Islet precursor cell (in vitro differentiated cells): ENCODE data around the gene PLCG2.

Experiments
- DNase-seq: peaks from one replicate; pipeline ENCODE4 v3.0.0-alpha.2; 2018

Gene PLCG2

DNA sequence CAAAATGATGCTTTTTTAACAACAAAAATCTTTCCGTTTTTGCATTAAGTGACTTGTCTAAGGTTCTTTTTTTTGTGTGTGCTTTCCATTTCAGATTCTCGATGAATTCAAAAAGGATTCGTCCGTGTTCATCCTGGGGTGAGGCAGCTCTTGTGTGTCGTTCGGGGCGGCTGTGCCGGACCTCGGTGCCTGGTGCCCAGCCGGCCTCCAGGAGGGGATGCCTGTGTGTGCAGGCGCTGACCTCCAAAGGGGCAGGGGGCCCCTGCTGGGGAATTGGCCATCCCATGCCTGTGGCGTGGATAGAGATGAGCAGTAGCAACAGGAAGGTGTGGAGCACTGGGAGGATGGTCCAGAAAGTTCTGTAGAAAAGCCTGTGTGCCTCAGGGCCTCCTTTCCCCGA, 101.7 kb downstream of the PLCG2 start:
- no peak for DNase-seq

DNA sequence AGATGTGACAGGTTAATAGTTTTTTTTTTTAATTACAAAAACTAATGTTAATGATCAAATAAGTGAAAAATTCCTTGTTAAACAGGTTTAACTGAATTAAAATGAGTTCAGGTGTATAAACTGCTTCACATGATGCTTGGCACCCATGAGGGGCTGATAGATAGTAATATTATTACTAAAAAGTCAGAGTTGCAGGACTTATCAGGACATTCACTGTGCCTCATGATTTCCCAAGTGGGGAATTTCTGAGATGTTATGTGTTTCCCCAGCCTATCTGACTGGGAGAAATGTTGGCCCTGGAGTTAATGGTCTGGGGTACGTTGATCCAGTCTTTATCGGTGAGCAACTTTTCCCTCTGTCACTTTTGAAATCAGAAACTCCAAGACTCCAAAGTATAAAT, 102.1 kb downstream of the PLCG2 start:
- DNase-seq, result no peak

DNA sequence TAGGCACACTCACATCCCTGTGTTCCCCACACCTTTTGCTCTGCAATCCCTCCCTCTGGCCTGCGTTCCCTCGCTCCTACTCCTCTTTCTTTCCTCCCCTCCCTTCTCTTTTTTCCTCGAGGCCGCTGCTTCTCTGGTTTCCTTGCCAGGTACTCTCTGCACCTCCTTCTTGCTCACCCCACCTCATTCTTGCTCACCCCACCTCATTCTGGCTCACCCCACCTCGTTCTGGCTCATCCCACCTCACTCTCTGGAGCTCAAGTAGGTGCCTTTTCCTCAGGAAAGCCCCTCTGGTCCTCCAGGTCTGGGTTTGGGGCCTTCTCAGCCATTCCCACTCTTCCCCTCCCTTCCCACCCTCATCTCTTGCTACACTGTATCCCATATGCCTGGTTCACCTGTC, 103.5 kb downstream of the PLCG2 start:
- DNase-seq, result no peak

DNA sequence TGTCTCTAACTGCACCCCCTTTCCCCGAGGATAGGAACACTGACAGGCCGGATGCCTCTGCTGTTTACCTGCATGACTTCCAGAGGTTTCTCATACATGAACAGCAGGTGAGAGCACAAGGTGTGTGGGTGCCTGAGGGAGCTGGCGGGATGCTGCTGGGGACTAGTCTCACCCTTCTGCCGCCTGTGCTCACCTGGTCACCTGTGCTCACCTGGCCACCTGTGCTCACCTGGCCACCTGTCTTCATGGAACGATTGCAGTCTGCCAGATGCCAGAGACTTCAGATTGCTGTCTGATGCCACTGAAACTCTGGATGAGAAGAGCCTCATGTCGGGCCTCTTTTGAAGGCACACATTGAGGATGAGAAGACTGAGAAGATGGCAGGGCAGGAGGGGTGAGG, 104.1 kb downstream of the PLCG2 start:
- no peak for DNase-seq

DNA sequence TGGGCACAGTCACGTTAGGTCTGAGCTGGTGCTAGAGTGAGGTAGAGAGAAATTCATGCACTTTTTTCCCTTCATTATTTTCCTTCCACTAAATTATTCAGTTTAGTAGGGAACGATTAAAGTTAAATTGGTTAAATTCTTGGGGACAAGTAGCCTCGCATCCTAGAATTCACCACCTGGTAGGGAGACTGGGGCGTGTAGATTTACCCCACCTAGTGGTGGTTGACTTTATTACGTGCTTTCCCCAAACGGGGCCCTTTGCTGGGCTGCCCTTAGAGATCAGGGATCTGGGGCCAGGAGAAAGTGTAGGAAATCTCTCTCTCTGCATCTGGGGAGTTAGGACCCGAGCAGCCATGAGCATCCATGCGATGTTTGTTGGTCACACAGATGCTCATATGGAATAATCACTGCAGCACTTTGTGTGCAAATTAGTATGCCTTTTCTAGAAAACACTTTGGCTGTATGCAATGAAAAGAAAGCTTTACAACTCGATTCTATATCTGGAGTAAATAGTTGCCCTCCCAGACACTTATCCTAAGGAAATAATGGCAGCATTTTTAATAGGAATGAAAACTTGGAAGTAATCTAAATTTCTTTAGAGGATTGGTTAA, 107.0 kb downstream of the PLCG2 start:
- DNase-seq, result peak; percentile 68

DNA sequence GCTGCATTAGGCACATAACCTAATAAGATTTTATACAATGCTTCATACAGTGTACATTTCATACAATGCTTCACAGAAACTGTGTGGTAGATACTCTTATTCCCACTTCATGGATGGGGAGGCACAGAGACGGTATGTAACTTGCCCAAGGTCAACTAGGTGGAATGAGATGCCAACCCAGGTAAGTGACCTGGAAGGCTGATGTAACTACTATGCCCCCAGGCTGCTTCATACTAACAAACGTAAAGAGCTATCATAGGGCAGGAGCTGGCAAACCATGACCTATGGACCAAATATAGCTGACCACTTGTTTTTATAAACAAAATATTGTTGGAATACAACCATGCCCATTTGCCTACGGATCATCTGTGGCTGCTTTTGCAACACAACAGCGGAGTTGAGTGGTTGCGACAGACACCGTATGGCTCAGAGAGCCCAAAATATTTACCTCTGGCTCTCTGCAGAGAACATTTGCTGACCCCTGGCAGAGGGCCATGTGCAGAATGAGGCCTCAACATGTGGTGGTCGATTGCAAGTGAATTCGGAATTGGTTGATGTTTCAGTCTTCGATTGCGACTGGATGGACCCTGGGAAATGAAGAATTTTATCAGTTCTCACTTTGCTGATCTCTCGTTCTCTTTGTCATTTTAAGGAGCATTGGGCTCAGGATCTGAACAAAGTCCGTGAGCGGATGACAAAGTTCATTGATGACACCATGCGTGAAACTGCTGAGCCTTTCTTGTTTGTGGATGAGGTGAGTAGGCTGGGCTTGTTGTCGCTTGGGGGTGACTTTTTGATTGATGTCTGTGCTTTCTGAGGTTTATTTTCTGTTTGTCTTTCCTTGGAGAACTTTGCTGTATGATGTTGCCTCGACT, 109.7 kb downstream of the PLCG2 start:
- DNase-seq, result no peak

DNA sequence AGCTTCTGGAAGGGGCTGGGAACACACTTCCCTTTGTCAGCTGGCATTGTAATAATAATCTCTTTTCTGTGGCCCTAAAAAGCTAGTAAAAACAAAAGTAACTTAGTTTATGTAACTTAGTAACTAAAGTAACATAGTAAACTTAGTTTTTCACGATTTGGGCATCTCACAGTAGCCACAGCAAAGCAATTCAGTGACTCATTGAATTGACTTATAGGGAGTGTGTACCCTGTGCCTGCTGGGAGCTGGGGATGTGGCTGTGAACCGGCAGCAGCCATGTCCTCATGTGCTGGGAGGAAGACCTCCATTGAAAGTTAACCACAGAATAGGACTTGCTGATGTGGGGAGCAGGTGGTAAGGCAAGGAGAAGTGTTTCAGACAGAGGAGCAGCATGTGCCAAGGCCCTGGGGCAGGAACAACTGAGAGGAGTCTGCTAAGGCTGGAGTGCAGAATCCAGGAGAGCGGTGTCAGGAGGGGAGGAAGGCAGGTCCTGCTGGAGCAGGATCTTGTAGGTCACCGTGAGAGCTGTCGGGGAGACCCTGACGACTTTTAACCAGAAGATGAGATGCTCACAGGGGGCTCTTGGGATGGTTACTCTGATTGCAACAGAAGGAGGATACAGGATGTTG, 112.8 kb downstream of the PLCG2 start:
- DNase-seq, result no peak

DNA sequence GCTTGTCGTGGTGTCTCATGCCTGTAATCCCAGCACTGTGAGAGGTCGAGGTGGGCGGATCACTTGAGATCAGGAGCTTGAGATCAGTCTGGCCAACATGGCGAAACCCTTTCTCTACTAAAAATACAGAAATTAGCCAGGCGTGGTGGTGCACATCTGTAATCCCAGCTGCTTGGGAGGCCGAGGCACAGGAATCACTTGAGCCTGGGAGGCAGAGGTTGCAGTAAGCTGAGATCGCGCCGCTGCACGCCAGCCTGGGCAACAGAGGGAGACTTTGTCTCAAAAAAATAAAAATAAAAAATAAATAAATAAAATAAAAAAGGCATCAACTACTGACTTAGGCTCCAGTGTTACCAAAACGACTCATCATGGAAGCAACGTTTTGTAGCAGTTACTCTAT, 115.5 kb downstream of the PLCG2 start:
- no peak for DNase-seq

DNA sequence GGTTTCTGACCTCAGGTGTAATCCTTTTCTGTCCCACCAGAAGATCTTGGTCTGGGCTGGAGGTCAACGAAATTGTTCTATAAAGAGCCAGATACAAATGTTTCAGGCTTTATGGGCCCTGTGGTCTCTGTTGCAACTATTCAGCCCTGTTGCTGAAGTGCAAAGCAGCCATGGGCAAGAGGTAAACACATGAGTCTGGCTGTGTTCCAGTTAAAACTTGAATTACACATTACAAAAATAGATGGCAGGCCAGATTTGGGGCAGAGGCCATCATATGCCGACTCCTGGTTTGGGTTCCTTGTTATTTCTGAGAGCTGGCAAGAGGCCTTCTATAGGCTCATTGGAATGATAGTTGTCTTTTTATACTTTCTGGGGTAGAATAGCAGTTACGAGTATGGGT, 117.8 kb downstream of the PLCG2 start:
- no peak for DNase-seq

DNA sequence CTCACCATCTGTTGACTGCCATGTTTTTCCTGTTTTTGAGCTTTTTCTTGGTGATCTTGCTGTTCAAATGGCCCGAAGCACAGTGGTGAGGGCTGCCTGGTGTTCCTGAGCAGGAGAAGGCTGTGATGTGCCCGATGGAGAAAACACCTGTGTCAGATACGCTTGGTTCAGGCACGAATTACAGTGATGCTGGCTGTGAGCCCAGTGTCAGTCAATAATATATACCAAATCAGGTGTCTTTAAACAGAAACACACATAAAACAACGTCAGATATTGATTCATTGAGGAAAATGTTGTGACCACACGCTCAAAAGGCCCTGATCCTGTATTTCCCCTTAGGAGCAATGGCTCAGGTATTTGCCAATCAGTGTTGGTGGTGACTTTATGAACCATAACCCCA, 120.5 kb downstream of the PLCG2 start:
- DNase-seq, result no peak

DNA sequence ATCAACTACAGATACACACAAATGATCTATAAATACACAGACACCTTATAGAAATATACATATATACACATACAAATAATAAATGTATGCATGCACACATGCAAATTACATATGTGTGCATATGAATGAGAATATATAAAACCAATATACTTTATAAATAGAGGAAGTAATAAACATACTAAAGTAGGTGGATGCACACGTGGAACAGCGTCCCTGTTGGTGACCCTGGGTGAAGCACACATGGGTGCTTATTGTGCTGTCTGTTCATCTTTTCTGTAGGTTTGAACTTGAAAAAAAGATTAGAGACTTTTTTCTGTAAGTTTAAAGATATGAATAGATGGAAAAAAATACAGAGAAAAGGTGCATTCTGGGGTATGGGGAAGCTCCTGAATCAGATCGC, 120.9 kb downstream of the PLCG2 start:
- DNase-seq, result no peak

DNA sequence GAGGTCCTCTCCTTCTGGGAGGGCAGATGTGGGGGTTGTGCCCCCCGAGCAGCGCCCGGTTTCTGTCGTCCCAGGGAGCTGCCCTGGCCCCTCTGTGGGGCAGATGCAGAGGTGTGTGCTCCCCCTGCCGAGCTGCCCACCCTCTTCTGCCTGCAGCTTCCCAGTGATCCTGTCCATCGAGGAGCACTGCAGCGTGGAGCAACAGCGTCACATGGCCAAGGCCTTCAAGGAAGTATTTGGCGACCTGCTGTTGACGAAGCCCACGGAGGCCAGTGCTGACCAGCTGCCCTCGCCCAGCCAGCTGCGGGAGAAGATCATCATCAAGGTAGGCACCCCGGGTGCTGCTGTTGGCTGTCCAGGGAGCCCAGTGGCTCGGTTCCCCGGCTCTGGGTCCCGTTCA, 121.4 kb downstream of the PLCG2 start:
- no peak for DNase-seq

DNA sequence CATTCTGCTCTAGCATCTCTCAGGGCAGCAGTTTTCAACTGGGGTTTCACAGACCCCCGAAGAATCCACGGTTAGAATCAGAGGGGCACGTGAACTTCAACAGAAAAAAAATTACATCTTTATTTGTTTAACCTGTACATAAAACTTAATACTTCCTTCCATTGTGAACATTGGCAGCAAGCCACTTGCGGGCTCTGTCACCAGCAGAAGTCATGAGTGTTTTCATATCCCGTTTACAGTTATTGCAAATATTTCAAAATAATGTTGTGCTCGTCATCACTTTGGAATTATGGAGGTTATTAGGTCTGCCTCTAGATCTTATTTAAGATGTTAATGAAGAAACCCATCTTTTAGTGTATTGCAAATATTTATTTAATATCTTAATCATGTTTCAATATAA, 122.4 kb downstream of the PLCG2 start:
- DNase-seq, result no peak

DNA sequence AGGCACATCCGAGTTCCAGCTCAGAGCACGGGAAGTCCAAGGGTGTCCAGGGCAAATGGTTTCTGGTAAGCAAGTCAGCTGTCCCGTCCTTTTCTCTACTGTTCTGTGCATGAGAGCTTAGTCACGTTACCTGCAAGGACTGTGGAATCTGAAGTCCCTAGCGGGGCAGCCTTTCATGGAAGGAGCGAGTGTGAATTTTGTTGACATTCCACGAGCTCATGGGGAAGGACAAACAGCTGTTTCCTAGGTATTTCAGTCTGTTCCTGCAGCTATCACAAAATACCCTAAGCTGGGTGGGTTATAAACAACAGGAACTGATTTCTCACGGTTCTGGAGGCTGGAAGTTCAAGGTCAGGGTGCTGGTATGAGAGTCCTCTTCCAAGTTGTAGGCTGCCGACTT, 122.9 kb downstream of the PLCG2 start:
- no peak for DNase-seq

DNA sequence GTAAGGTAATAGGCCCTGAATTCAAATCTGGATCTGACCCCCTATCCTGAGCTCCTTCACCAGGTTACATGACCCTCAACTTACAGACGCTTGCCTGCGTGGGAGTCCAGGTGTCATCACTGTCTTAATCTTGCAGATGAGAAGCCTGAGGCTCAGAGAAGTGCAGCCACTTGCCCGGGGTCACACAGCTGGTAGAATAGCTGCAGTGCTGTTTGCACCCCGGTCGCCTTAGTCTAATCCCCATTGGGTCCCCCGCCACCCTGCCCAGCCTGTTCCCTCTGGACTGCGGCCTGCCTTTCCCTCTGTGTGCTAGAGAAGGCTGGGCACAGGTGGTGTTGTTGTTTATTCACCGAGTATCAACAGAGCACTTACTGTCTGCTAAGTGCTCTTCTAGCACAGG, 125.2 kb downstream of the PLCG2 start:
- no peak for DNase-seq

DNA sequence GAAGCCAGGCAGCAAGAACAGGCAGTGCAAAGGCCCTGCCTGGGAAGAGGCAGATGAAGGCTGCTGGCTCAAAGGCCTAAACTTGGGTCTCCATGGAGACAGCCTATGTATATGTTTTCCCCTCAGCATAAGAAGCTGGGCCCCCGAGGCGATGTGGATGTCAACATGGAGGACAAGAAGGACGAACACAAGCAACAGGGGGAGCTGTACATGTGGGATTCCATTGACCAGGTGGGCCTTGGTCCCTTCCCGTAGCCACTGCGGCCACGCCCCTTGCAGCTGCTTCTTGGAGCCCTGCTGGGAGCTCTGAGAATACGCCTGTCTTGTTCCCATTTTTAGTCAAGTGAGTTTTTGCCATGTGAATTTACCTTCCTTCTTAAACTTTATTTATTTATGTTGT, 126.2 kb downstream of the PLCG2 start:
- DNase-seq, result no peak

DNA sequence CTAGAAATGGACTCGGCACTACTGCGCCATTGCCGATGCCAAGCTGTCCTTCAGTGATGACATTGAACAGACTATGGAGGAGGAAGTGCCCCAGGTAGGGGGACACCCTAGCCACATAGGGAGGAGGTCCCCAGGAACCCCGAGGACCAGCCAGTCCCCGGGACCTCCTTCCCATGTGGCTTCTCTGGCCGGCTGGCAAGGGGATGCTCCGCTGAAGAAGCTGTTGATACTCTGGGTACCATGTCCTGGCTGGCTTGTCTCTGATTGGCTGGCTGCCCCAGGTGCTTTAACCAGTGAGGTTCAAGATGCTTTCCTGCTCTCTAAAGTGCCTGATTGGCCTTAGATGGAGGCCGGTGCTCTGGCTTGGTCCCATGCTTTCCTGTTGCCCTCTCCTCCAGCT, 128.6 kb downstream of the PLCG2 start:
- DNase-seq, result no peak

DNA sequence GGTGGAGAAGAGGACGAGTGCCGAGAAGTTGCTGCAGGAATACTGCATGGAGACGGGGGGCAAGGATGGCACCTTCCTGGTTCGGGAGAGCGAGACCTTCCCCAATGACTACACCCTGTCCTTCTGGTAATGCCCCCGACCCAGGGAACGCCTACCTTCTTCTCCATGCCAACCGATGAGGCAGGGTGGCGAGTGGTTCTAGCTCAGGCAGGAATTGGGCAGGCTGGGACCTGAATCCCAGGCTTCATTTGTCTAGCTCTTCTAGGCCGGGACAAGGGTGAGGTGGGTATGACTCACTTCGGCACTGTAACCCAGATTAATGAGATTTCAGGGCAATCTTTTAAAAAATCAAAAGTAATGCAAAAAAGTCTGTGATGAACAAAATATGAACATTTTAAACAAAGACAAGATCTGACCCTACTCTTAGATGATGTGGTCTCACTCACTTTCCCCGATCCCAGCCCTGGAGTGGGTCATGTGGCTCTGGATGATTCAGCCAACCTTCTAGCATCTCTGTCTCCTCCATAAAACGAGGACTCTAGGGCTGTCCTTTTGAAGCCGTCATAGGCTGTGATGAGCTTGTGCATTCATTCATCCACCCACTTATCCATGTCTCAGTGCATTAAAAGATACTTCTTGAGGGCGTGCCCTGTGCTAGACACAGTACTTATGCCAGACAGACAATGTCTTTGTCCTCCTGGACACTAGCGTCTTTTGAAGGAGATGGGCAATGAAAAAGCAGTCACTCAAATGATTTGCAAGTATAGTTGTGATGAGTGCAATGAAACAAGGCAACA, 129.6 kb downstream of the PLCG2 start:
- DNase-seq, result no peak

DNA sequence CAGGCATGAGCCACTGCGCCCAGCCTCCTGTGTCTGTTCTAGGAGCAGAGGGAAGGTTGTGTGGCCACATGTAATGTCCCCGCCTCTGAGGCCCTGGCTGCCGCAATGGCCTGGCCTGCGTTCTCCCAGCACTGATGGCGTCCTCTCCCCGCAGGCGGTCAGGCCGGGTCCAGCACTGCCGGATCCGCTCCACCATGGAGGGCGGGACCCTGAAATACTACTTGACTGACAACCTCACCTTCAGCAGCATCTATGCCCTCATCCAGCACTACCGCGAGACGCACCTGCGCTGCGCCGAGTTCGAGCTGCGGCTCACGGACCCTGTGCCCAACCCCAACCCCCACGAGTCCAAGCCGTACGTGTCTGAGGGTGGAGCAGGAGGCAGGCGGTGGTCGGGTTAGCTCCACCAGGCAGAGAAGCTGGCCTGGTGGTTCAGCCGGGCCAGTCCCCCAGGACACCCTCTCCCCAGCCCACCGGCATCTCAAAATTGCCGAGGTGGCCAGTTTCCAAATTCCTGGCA, 131.3 kb downstream of the PLCG2 start:
- DNase-seq, result no peak

DNA sequence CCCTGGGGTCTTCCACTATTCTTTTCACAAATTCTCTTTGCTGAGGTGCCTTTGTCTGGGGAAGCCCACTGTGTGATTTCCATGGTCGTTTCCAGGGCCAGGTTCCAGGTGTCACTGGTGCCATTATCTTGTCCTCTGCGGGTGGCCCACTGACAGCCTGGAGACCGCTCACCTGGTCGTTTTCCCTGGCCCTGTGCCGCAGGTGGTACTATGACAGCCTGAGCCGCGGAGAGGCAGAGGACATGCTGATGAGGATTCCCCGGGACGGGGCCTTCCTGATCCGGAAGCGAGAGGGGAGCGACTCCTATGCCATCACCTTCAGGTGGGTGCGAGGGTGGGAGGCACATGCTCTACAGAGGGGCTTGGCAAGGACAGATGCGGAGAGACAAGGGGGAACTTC, 133.3 kb downstream of the PLCG2 start:
- no peak for DNase-seq

DNA sequence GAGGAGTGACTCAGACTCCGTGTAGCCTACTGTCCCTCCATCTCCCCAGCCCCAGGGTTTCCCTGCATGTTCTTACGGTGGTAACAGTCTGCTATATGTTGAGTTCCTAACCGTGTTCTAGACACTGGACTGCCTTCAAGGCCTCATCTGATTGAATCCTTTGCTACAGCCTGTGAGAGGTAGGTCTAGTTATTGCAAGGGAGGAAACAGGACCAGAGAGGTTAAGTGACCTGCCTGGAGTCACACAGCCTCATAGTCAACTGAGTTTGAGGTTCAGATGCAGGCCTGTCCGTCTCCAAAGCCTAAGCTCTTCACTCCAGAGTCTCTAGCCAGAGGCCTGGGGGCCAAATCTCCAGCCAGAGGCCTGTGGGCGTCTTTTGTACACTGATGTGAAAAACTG, 134.1 kb downstream of the PLCG2 start:
- no peak for DNase-seq

DNA sequence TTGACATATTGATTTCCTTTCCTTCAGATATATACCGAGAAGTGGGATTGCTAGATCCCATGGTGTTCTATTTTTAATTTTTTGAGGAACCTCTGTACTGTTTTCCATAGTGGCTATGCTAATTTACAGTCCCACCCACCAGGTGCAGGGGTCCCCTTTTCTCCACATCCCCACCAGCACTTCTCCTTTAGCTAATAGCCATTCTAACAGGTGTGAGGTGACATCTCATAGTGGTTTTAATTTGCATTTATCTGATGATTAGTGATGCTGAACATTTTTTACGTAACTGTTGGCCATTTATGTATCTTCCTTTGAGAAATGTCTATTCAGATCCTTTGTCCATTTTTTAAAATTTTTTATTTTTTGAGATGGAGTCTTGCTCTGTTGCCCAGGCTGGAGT, 138.3 kb downstream of the PLCG2 start:
- DNase-seq, result no peak

DNA sequence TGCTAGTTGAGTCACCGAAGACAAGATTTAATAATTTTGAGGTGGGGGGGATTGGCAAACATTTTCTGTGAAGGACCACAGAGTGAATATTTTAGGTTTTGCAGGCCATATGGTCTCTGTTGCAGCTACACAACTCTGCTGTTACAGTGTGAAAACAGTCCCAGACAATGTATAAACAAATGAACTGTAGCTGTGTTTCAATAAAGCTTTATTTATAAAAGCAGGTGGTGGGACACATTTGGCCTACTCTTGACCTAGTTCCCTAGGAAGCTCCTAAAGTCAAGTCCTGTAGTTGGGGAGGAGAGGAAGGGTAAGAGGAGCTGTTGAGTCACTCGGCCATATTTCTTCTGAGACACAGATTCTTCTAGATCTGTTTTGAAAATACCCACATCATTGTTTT, 139.8 kb downstream of the PLCG2 start:
- no peak for DNase-seq
